Measurements from ENCODE around the gene IRF1.

DNA sequence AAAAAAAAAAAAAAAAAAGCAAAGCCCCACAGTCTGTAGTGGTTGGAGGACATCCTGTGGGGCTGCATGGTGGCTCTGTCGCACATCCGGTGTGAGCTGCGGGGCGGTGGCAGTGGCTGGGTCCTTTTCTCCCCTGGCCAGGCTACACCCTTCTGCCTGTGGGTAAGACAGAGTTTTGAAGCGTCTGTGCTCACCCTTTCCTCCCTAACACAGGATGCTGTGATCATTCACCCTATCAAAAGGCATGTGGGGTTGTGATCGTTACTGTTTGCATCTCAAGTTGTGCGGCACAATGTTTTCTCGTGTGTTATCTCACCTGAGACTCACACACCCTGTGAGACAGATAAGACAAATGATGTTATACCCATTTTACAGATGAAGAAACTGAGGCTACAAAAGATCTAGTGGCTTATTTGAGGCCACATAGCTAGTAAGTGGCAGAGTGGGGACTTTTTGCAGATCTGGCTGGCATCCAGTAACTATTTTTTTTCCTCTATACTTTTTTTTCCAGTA, 17.5 kb downstream of the IRF1 start:
- TF ChIP-seq EZH2 (IDR thresholded peaks at IDR 0.05; ENCODE audit: borderline replicate concordance, low read depth, low read length, poor library complexity, severe bottlenecking): no peak
- TF ChIP-seq, protein P1, sequence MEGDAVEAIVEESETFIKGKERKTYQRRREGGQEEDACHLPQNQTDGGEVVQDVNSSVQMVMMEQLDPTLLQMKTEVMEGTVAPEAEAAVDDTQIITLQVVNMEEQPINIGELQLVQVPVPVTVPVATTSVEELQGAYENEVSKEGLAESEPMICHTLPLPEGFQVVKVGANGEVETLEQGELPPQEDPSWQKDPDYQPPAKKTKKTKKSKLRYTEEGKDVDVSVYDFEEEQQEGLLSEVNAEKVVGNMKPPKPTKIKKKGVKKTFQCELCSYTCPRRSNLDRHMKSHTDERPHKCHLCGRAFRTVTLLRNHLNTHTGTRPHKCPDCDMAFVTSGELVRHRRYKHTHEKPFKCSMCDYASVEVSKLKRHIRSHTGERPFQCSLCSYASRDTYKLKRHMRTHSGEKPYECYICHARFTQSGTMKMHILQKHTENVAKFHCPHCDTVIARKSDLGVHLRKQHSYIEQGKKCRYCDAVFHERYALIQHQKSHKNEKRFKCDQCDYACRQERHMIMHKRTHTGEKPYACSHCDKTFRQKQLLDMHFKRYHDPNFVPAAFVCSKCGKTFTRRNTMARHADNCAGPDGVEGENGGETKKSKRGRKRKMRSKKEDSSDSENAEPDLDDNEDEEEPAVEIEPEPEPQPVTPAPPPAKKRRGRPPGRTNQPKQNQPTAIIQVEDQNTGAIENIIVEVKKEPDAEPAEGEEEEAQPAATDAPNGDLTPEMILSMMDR (conservative IDR thresholded peaks at IDR 0.05; ENCODE audit: low read depth, low read length): no peak

Measured in A673 (cell line).